Measurements from ENCODE around the gene RTP1.

Gene RTP1

GRCh38 chr3:187243933-187244524, 46.7 kb downstream of the RTP1 start:
- no peak for DNase-seq

GRCh38 chr3:187247398-187247797, 50.1 kb downstream of the RTP1 start:
- no peak for DNase-seq
